Activated CD8-positive, alpha-beta memory T cell treated with anti-CD3 and anti-CD28 coated beads, Interleukin-2, amount 50 U/mL, for 24 hours (primary cell): Measurements from ENCODE around the gene ZNF436.
"Not testable (repeated sequence)": the region's sequence is repeated elsewhere in the genome, so short reads cannot be mapped to it uniquely, and the experiment has no call there.

Experiments used
- DNase-seq: peaks from one replicate; pipeline ENCODE4 v3.0.0-alpha.2; 2020; ENCODE audit errors: extremely low read depth

Gene ZNF436

GRCh38 chr1:23310280-23310679 is 59.4 kb downstream of the ZNF436 start:
- DNase-seq = not testable (repeated sequence)
